Vagina (tissue), 2 donors: ENCODE measurements around the gene TF. TPM values are rescaled to one million over a fixed set of nuclear protein-coding genes. Genes with fewer than 3 reads are reported as not detected.

ENCODE experiments used
- DNase-seq, 2 donors: peaks; one replicate each; pipeline ENCODE4 v3.0.0-alpha.2; 2017; ENCODE audit errors: extremely low spot score in 2 of 2
- H3K27ac ChIP-seq: fragments of 200-600 bp; sonication (generic); one replicate; pipeline ENCODE4 v1.5.1; 2019
- H3K27me3 ChIP-seq: fragments of 200-600 bp; sonication (generic); one replicate; pipeline ENCODE4 v1.5.1; 2019
- H3K36me3 ChIP-seq, 2 donors: fragments of 200-600 bp; sonication (generic); one replicate each; pipeline ENCODE4 v1.5.1; 2017 to 2019
- H3K4me1 ChIP-seq: fragments of 200-600 bp; sonication (generic); one replicate; pipeline ENCODE4 v1.5.1; 2019
- H3K4me3 ChIP-seq, 2 donors: fragments of 200-600 bp; sonication (generic); 1 replicate in 1 of 2; 2 replicates in 1 of 2; pipeline ENCODE4 v1.5.1; 2016 to 2019
- H3K9me3 ChIP-seq: fragments of 200-600 bp; sonication (generic); one replicate; pipeline ENCODE4 v1.5.1; 2019
- POLR2A ChIP-seq, 2 donors: fragments of 450-650 bp; IDR thresholded peaks; one replicate each; pipeline ENCODE4 v1.6.1; 2017; ENCODE audit warnings: antibody characterized with exemption in 2 of 2, mild to moderate bottlenecking in 2 of 2, moderate library complexity in 2 of 2
- POLR2AphosphoS5 ChIP-seq, 2 donors: sonication (generic); formaldehyde crosslinking; IDR thresholded peaks; one replicate each; pipeline ENCODE4 v1.9.0; 2017; ENCODE audit warnings: antibody characterized with exemption in 2 of 2, mild to moderate bottlenecking in 2 of 2, low read depth in 1 of 2; ENCODE audit not compliant: insufficient read depth in 1 of 2
- intact Hi-C: fragments of 100-400 bp; cut with DNase I; formaldehyde crosslinking; loops from one replicate; pipeline ENCODE4 v1.15.1; 2023
- total RNA-seq: library from RNA; depleted of rRNA; stranded (reverse); fragments of >200 nt; gene quantifications from one replicate; pipeline ENCODE4 v1.2.3, GENCODE V29; 2016
- TF ChIP-seq, protein P1 (sequence below), 3 experiments: fragments of 450-650 bp in 2 of 3; fragments of 200-600 bp in 1 of 3; sonication (generic) in 1 of 3; IDR thresholded peaks; one replicate each; pipeline ENCODE4 v1.5.1; 2017 to 2019; ENCODE audit warnings: antibody characterized with exemption in 3 of 3, mild to moderate bottlenecking in 2 of 3, moderate library complexity in 2 of 3

Gene TF
- total RNA-seq, 1 donor from 2014 or later, result 2.9 TPM

DNA sequence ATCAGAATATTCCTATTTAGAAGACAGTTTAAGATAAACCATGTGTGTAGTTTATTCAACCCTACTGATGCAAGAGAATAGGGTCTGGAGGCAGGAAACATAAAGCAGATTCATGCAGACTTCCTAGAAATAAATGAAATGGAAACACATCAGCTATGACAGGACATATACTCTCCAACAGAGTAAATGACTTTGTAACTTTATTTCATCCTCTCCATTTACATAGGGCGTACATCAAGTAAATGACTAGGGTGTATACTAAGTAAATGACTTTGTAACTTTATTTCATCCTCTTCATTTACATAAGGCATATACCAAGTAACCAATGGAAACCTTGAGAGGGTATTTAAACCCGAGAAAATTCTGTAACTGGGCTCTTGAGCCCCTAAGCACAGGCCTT lies 41.8 kb downstream of the TF start:
- TF ChIP-seq POLR2AphosphoS5 (IDR thresholded peaks at IDR 0.05; ENCODE audit: insufficient read depth in 1 of 2, low read depth in 1 of 2) (no peak), POLR2A (IDR thresholded peaks at IDR 0.05) (no peak)
- TF ChIP-seq, protein P1, sequence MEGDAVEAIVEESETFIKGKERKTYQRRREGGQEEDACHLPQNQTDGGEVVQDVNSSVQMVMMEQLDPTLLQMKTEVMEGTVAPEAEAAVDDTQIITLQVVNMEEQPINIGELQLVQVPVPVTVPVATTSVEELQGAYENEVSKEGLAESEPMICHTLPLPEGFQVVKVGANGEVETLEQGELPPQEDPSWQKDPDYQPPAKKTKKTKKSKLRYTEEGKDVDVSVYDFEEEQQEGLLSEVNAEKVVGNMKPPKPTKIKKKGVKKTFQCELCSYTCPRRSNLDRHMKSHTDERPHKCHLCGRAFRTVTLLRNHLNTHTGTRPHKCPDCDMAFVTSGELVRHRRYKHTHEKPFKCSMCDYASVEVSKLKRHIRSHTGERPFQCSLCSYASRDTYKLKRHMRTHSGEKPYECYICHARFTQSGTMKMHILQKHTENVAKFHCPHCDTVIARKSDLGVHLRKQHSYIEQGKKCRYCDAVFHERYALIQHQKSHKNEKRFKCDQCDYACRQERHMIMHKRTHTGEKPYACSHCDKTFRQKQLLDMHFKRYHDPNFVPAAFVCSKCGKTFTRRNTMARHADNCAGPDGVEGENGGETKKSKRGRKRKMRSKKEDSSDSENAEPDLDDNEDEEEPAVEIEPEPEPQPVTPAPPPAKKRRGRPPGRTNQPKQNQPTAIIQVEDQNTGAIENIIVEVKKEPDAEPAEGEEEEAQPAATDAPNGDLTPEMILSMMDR (IDR thresholded peaks at IDR 0.05), result no peak
- intact Hi-C loops, result no loop called here
- DNase-seq, result no peak

DNA sequence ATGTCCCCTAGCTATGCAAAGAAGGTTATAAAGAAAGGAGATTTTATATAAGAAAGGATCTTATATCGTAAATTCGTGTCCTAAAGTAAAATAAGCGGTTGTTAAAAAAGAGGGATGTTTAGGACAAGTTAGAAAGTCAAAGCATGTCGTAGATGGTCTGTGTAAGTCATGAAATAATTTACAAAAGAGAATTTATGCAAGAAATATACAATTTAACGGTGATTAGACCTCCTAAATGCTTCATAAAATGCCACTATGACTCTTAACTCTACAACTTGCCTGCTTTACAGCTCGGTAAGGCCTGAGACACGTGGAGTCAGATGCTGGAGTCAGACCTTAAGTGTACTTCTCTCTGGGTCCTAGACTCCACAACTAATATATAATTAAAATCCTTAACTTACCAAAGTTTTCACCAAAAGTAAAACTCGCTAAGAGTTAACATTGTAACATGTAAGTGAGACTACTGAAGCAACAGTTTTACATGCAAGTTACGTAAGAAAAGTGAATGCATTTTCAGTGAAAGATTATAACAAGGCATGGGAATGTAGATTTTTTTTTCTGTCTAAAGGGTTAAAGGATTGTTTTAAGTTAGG lies 46.1 kb downstream of the TF start:
- H3K9me3 ChIP-seq, result no peaks in the 10 kb centered on the region
- no peaks in the 10 kb centered on the region for H3K27me3 ChIP-seq

More for the DNA sequence above, 41.8 kb downstream of the TF start:
- Histone ChIP-seq H3K4me3 (no peak overlapping the region), H3K36me3 (no peaks in the 10 kb centered on the region), H3K4me1 (no peaks in the 10 kb centered on the region), H3K9me3 (no peaks in the 10 kb centered on the region), H3K27ac (no peak overlapping the region), H3K27me3 (no peaks in the 10 kb centered on the region)

DNA sequence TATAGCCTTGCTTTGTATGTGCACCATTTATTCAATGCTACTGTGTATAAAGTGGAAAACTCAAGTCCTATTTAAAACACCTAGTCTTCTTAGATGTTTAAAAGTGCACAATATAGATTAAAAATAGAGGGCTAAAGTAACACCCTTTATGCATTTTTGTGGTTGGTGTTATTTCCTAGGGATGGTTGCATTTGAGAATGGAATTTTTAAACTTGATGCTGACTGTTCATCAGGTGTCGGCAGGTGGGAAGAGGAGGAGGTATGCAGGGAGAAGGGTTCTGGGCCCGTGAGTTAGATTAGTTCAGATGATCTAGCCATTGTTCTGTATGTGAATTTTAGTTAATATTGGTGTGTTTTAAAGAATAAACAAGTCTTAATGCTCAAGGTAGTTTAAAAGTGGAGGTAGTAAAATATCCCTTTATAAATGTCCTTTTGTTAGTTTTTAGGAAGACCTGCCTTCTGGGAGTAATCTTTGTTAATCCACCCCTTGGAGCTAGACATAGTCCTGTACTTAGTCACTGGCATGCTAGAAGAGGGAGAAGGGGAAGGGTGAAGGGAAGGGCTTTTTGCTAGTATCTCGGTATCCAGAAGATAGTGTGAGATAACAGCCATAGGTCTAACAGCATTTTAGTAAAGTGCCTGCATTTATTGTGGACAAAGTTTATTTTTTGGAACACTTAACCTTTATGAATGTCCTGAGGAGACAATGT lies 51.4 kb downstream of the TF start:
- Histone ChIP-seq H3K4me3 (no peak overlapping the region), H3K27ac (no peak overlapping the region), H3K36me3 (no peaks in the 10 kb centered on the region), H3K27me3 (no peaks in the 10 kb centered on the region), H3K9me3 (no peaks in the 10 kb centered on the region), H3K4me1 (no peaks in the 10 kb centered on the region)
- no peak for DNase-seq
- TF ChIP-seq, protein P1 (IDR thresholded peaks at IDR 0.05), result no peak
- no peak for TF ChIP-seq POLR2AphosphoS5 (IDR thresholded peaks at IDR 0.05; ENCODE audit: insufficient read depth in 1 of 2, low read depth in 1 of 2)
- no peak for TF ChIP-seq POLR2A (IDR thresholded peaks at IDR 0.05)
- intact Hi-C loops, result no loop called here

More for the DNA sequence above, 46.1 kb downstream of the TF start:
- H3K4me3 ChIP-seq, result no peak overlapping the region
- intact Hi-C loops, result no loop called here
- H3K4me1 ChIP-seq, result no peaks in the 10 kb centered on the region
- no peak for DNase-seq
- H3K27ac ChIP-seq, result no peak overlapping the region
- no peak for TF ChIP-seq POLR2A (IDR thresholded peaks at IDR 0.05)
- TF ChIP-seq, protein P1 (IDR thresholded peaks at IDR 0.05), result no peak
- TF ChIP-seq POLR2AphosphoS5 (IDR thresholded peaks at IDR 0.05; ENCODE audit: insufficient read depth in 1 of 2, low read depth in 1 of 2), result no peak
- H3K36me3 ChIP-seq, result no peaks in the 10 kb centered on the region

DNA sequence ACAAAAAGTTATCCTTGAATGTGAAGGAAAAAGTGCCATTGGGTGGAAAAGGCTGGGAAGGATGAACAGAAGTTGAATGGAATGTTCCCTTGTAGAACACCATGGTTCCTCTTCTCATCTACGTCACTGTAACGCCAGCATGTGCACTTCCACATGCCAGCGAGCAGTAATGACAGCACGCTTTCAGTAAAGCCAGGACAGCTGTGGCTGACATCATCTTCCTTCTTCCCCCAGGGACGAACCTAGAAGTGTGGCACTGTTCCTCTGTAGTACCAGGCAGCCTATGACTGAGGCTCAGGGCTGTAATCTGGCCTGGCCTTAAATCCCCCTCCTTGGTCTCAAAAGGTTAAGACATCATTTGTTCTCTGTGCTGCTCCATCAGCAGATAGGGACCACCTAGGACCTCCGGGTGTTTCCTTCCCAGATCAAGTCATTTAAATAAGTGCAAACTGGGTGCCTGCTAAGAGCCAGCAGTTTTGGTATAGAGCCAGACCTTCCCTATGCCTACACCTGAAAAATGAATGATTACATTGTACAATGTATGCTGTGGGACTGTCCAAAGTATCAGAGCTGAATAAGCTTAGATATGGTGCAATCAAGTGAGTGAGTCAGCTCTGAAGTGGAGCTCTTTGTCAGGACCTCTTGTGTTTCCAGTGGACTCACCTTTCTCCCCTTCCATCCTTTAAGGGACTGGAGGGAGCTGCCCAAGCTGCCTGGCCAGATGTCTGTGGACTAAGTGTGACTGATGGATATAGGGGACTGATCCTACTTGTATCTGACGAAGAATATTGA lies 53.8 kb downstream of the TF start:
- H3K36me3 ChIP-seq, result no peaks in the 10 kb centered on the region
- H3K4me1 ChIP-seq, result peaks cover 4% of the 10 kb centered on the region
- H3K27ac ChIP-seq, result no peak overlapping the region
- no peak for DNase-seq
- H3K9me3 ChIP-seq, result no peaks in the 10 kb centered on the region
- no peak overlapping the region for H3K4me3 ChIP-seq
- intact Hi-C loops, result no loop called here
- H3K27me3 ChIP-seq, result no peaks in the 10 kb centered on the region
- TF ChIP-seq, protein P1 (IDR thresholded peaks at IDR 0.05), result no peak
- TF ChIP-seq POLR2A (IDR thresholded peaks at IDR 0.05), result no peak
- TF ChIP-seq POLR2AphosphoS5 (IDR thresholded peaks at IDR 0.05; ENCODE audit: insufficient read depth in 1 of 2, low read depth in 1 of 2), result no peak
